ENCODE results near the gene ARHGAP10.
A peak's percentile ranks its signal among the peaks of the same experiment; 100 is the strongest.

ARHGAP10 gene

DNA sequence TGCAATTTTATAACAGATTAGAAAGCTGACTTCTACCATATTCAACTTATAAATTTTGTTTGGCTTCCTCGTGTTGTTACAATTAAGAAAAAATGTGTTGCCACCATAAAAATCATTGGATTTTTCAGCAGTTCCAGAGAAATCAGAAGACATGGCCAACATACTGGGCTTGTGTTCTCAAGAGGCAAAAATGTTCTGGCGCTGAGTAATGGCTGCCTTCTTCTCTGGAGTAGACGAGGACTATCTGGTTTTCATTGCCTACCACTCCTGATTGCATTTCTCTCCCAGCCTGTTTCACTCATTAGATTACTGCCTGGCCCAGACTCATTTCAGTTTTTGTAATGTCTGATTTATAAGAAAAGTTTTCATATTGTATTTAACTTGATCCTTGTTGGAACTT, 122.3 kb downstream of the ARHGAP10 start:
- TF ChIP-seq, protein P1, sequence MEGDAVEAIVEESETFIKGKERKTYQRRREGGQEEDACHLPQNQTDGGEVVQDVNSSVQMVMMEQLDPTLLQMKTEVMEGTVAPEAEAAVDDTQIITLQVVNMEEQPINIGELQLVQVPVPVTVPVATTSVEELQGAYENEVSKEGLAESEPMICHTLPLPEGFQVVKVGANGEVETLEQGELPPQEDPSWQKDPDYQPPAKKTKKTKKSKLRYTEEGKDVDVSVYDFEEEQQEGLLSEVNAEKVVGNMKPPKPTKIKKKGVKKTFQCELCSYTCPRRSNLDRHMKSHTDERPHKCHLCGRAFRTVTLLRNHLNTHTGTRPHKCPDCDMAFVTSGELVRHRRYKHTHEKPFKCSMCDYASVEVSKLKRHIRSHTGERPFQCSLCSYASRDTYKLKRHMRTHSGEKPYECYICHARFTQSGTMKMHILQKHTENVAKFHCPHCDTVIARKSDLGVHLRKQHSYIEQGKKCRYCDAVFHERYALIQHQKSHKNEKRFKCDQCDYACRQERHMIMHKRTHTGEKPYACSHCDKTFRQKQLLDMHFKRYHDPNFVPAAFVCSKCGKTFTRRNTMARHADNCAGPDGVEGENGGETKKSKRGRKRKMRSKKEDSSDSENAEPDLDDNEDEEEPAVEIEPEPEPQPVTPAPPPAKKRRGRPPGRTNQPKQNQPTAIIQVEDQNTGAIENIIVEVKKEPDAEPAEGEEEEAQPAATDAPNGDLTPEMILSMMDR (IDR thresholded peaks at IDR 0.05; ENCODE audit: insufficient read depth, low read depth, low read length, missing control alignments): no peak

DNA sequence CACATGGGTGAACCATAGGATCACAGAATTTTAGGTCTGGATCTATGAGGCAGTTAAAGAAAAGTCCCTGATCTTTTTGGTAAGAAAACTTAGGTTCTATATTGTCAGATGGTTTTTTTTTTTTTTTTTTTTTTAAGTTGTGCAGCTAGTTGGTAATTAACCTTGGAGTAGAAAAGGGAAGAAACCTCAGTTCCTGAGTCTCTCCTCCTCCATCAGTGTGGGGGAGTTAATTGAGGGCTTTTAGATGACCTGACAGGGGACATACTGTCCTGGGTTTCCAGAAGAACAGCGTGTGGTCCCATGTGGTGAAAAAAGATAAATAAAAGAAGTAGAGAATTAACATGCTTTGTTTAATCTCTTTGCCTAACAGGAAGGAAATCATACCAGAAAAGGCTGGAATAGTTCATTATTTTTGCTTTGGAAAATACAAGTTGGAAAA, 123.7 kb downstream of the ARHGAP10 start:
- TF ChIP-seq, protein P1 (IDR thresholded peaks at IDR 0.05; ENCODE audit: insufficient read depth, low read depth, low read length, missing control alignments): no peak
- no peak overlapping the region for H3K4me3 ChIP-seq (ENCODE audit: low read depth, low read length)
- no peak for DNase-seq (ENCODE audit: low read depth)

More for the DNA sequence above, 122.3 kb downstream of the ARHGAP10 start:
- H3K4me3 ChIP-seq (ENCODE audit: low read depth, low read length): no peak overlapping the region
- no peak for DNase-seq (ENCODE audit: low read depth)

DNA sequence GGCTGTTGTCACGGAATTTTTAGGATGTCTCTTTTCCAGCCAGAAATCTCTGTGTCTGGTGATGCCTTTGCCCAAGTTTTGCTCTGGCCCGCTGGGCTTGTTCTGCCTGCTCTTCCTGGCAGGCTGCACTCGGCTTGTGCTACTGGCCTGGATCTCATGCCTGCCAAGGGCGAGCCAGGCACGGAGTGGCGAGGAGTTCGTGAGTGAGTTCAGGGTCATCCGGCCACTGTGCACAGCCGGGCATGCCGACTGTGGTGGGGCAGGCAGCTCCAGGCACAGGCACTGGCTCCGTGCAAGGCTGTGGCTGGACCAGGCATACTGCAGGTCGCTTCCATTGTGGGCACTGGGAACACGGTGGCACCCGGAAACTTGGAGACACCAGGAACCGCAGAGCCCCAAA, 129.1 kb downstream of the ARHGAP10 start:
- TF ChIP-seq, protein P1 (IDR thresholded peaks at IDR 0.05; ENCODE audit: insufficient read depth, low read depth, low read length, missing control alignments): no peak
- DNase-seq (ENCODE audit: low read depth): no peak
- H3K4me3 ChIP-seq (ENCODE audit: low read depth, low read length): no peak overlapping the region

DNA sequence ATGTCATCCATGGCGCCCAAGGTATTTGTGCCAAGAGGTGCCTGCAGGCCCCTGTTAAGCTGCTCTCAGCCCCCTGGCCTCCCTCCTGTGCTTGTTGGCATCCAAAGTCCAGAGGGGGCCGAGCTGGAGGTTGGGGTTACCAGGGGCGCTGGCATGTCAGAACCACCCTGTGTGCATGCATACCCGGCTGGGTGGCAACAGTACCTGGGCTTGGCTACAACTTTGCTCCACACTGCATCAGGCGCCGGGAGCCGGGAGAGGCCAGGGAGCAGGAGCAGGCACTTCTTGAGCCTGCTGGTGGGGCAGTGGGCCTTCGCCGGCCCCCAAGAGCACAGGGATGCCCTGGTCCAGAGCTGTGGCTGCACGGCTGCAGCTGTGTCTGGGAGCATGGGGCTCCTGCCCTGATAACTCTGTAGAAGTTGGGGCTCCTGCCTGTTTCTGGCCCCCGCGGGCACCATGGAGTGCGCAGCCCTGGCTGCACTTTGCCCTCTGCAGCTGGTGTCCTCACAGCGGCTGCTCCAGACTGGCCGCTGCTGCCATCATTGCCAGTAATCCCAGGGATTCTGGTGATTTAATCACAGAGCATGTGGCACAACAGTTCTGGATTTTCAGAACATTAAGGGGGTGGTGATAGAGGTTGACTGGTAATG, 130.3 kb downstream of the ARHGAP10 start:
- TF ChIP-seq, protein P1 (IDR thresholded peaks at IDR 0.05; ENCODE audit: insufficient read depth, low read depth, low read length, missing control alignments): no peak
- DNase-seq (ENCODE audit: low read depth): no peak
- no peak overlapping the region for H3K4me3 ChIP-seq (ENCODE audit: low read depth, low read length)

DNA sequence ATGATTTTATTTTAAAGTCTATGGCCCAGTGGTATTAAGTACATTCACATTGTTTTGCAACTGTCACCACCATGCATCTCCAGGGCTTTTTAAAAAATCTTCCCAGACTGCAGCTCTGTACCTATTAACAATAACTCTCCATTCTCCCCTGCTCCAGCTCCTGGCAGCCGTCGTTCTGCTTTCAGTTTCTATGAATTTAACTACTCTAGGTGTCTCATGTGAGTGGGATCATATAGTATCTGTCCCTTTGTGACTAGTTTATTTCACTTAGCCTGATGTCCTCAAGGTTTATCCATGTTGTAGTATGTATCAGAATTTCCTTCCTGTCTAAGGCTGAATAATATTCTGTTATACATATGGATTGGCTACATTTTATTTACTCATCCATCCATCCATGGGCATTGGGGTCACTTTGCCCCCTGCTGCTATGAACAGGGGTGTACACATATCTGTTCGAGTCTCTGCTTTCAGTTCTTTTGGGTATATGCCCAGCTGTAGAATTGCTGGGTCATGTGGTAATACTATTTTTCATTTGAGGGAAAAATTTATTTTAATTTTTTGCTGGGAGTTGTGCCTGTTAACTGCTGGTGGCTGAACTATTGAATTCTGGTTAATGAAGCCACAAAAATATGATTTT, 131.3 kb downstream of the ARHGAP10 start:
- peak; percentile 29 for DNase-seq (ENCODE audit: low read depth)
- TF ChIP-seq, protein P1 (IDR thresholded peaks at IDR 0.05; ENCODE audit: insufficient read depth, low read depth, low read length, missing control alignments): peak; percentile 14
- H3K4me3 ChIP-seq (ENCODE audit: low read depth, low read length): no peak overlapping the region

DNA sequence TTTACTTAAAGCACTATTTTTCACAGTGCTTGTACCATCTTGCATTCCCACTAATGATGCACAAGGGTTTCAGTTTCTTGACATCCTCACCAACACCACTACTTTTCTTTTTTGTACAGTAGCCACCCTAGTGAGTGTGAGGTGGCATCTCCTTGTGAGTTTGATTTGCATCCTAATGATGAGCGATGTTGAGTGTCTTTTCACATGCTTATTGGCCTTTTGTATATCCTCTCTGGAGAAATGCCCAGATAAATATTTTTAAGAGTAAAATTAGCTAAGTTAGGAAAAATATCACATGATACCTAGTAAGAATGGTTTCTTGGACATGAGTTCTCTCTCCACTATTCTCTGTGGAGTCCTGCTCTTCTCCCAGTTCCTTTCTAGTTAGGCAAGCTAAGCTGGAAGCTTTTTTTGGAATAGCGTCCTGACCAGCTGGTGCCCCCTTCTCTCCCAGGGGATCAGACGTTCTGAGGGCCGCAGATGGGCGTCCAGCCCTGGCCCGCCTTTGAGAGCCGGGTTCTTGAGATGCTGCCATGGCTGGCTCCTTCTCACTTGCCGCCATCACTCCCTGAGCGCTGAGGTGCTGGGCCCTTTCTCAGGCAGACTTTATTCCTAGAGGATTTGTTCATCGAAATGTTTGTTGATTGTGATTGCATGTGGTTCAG, 132.1 kb downstream of the ARHGAP10 start:
- H3K4me3 ChIP-seq (ENCODE audit: low read depth, low read length): no peak overlapping the region
- DNase-seq (ENCODE audit: low read depth): no peak
- TF ChIP-seq, protein P1 (IDR thresholded peaks at IDR 0.05; ENCODE audit: insufficient read depth, low read depth, low read length, missing control alignments): no peak

Measured in GM12865 (cell line).